MM.1S (cell line): ENCODE data around the gene AKT1S1.

ENCODE experiments used
- DNase-seq: peaks from one replicate; pipeline ENCODE4 v3.0.0-alpha.2; 2015
- H2AFZ ChIP-seq: fragments of 300-600 bp; sonication (generic); 2 replicates; pipeline ENCODE4 v1.6.0; 2016; ENCODE audit warnings: antibody characterized with exemption, low read length
- H3F3A ChIP-seq: fragments of 300-600 bp; sonication (generic); 2 replicates; pipeline ENCODE4 v1.6.1; 2016; ENCODE audit warnings: mild to moderate bottlenecking, antibody characterized with exemption, low read length, moderate library complexity, mixed read lengths; ENCODE audit not compliant: insufficient read depth
- H3K27ac ChIP-seq: fragments of 300-600 bp; sonication (generic); 2 replicates; pipeline ENCODE4 v1.5.1; 2016; ENCODE audit warnings: mild to moderate bottlenecking, low read length
- H3K27me3 ChIP-seq: fragments of 300-600 bp; sonication (generic); replicated peaks from 2 replicates; pipeline ENCODE4 v1.6.0; 2016; ENCODE audit warnings: low read length; ENCODE audit not compliant: insufficient read depth
- H3K36me3 ChIP-seq: fragments of 300-600 bp; sonication (generic); replicated peaks from 2 replicates; pipeline ENCODE4 v1.6.1; 2016; ENCODE audit warnings: mild to moderate bottlenecking, low read length, mixed read lengths; ENCODE audit not compliant: insufficient read depth
- H3K4me1 ChIP-seq: fragments of 300-600 bp; sonication (generic); 2 replicates; pipeline ENCODE4 v1.6.1; 2016; ENCODE audit warnings: low read length, mixed read lengths
- H3K4me2 ChIP-seq: fragments of 300-600 bp; sonication (generic); 2 replicates; pipeline ENCODE4 v1.6.0; 2016; ENCODE audit warnings: low read depth, low read length
- H3K4me3 ChIP-seq: fragments of 300-600 bp; sonication (generic); 2 replicates; pipeline ENCODE4 v1.5.1; 2016; ENCODE audit warnings: low read length, mixed read lengths
- H3K79me2 ChIP-seq: fragments of 300-600 bp; sonication (generic); 2 replicates; pipeline ENCODE4 v1.6.1; 2016; ENCODE audit warnings: mixed run types, low read length, mixed read lengths
- H3K9ac ChIP-seq: fragments of 300-600 bp; sonication (generic); 2 replicates; pipeline ENCODE4 v1.6.1; 2016; ENCODE audit warnings: low read length, mixed read lengths
- H3K9me2 ChIP-seq: fragments of 300-600 bp; sonication (generic); replicated peaks from 2 replicates; pipeline ENCODE4 v1.6.1; 2016; ENCODE audit warnings: mild to moderate bottlenecking, low read length, mixed read lengths; ENCODE audit not compliant: insufficient read depth
- H3K9me3 ChIP-seq: fragments of 300-600 bp; sonication (generic); replicated peaks from 2 replicates; pipeline ENCODE4 v1.6.1; 2016; ENCODE audit warnings: mild to moderate bottlenecking, low read length, mixed read lengths; ENCODE audit not compliant: insufficient read depth
- H4K20me1 ChIP-seq: fragments of 300-600 bp; sonication (generic); 2 replicates; pipeline ENCODE4 v1.6.1; 2016; ENCODE audit warnings: mild to moderate bottlenecking, low read length, moderate library complexity, mixed read lengths; ENCODE audit not compliant: insufficient read depth
- EZH2 ChIP-seq: fragments of 300-600 bp; sonication (generic); optimal IDR thresholded peaks from 2 replicates; pipeline ENCODE3; 2017; ENCODE audit warnings: low read depth, mild to moderate bottlenecking, antibody characterized with exemption, low read length, mixed read lengths
- EZH2phosphoT487 ChIP-seq: fragments of 300-600 bp; sonication (generic); IDR thresholded peaks from 2 replicates; pipeline ENCODE4 v1.6.1; 2018; ENCODE audit warnings: antibody characterized with exemption, low read length
- TF ChIP-seq, protein P1 (sequence below): fragments of 300-600 bp; sonication (generic); IDR thresholded peaks from 2 replicates; pipeline ENCODE4 v1.5.1; 2016; ENCODE audit warnings: antibody characterized with exemption, low read length, mixed read lengths

Gene AKT1S1

DNA sequence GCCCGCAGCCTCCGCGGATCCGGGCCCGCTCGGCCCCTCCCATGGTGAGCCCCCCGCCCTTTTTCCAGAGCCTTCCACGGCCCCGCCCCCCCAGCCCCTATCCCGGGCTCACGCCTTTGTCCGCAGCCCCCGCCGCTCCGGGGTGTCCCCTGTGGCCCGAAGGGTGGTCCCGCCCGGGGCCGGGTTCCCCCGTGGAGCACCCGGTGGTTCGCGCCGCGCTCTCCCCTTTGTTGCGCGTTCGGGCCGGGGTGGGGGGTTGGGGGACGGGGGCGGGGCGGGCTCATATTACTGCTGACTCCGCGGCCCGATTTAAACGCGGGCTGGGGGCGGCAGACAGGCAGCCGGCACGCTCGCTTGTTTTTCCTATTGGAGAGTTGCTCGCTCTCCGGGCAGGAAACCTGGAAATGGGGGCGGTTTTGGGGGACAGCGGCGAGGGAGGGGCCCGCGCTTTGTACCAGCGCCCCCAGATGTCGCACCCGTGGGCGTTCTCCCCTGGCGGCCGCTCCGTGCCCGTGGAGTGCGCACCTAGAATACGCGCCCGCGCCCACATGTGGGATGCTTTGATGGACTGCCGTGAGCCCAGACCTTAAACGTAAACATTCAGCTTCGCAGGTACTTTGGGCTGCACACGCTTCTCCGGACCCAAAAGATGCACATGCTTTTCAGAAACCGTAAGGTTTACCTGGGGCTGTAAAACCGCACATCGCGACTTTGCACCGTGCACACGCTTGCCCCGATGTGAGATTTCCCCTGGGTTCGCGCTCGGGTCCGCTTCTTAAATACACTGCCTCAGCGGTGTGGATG is 25.5 kb downstream of the AKT1S1 start:
- H3K27me3 ChIP-seq: no peaks in the 10 kb centered on the region
- H3K9me3 ChIP-seq: no peaks in the 10 kb centered on the region
- H3K27ac ChIP-seq: no peak overlapping the region
- no peaks in the 10 kb centered on the region; the same call in 1 of the 2 replicates for H4K20me1 ChIP-seq
- H3K4me2 ChIP-seq: peak overlapping the region; percentile 86
- no peaks in the 10 kb centered on the region for H3K36me3 ChIP-seq
- no peaks in the 10 kb centered on the region for H3K9me2 ChIP-seq
- peaks cover 19% of the 10 kb centered on the region for H3F3A ChIP-seq
- peaks cover 15% of the 10 kb centered on the region for H3K4me1 ChIP-seq
- no peak overlapping the region for H2AFZ ChIP-seq
- TF ChIP-seq EZH2phosphoT487: no peak
- TF ChIP-seq EZH2: no peak
- TF ChIP-seq, protein P1, sequence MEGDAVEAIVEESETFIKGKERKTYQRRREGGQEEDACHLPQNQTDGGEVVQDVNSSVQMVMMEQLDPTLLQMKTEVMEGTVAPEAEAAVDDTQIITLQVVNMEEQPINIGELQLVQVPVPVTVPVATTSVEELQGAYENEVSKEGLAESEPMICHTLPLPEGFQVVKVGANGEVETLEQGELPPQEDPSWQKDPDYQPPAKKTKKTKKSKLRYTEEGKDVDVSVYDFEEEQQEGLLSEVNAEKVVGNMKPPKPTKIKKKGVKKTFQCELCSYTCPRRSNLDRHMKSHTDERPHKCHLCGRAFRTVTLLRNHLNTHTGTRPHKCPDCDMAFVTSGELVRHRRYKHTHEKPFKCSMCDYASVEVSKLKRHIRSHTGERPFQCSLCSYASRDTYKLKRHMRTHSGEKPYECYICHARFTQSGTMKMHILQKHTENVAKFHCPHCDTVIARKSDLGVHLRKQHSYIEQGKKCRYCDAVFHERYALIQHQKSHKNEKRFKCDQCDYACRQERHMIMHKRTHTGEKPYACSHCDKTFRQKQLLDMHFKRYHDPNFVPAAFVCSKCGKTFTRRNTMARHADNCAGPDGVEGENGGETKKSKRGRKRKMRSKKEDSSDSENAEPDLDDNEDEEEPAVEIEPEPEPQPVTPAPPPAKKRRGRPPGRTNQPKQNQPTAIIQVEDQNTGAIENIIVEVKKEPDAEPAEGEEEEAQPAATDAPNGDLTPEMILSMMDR: no peak
- peaks cover 32% of the 10 kb centered on the region for H3K79me2 ChIP-seq
- DNase-seq: peak; percentile 28
- peak overlapping the region; percentile 47; the same call in 1 of the 2 replicates for H3K9ac ChIP-seq
- H3K4me3 ChIP-seq: peak overlapping the region; percentile 66

DNA sequence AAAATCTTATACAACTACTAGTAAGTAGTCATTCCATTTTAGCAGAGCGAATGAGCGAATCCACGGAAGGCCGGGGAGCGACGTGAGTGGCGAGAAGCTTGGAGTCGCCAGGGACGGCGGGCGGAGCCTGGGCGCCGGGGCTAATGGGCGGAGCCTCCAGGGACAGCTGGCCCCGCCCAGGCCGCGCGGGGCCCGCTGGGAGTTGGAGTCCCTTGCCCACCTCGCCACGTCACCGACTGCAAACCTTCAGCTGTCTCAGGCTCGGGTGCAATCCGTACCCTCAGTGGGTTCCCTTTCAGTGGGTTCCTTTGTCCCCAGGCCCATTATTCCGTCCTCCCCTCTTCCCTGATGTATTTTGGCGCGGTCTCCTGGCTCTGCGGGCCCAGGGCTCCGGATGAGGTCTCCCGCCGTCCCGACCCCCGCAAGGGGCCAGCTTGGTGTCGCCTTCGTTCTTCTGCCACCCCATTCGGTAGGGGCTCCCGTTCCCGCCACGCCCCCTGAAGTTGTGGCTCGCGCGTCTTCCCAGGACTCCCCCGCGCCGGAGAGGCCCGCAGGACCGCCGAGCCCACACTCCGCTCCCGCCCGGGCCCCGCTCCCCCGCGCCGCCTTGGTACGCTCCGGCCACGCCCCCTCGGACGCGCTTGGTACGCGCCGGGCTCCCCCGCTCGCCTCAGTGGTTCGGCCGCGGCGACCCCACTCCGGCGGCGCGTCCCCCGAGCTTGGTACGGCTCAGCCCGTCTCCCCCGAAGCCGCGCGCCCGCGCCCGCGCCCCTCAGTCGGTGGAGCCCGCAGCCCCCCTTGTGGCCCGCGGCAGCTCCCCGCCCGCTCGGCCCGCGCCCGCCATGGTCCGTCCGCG is 26.4 kb downstream of the AKT1S1 start, which contains the start of gene PTOV1:
Gene PTOV1, plus strand, starts transcription at position 673 of the 856 bp plus-strand sequence.
- H3K36me3 ChIP-seq: no peaks in the 10 kb centered on the region
- H3K9ac ChIP-seq: peak within 1 kb of the TSS; percentile 100
- H3K27ac ChIP-seq: peak within 1 kb of the TSS; percentile 96
- H3K9me2 ChIP-seq: no peaks in the 10 kb centered on the region
- no peaks in the 10 kb centered on the region for H3K9me3 ChIP-seq
- H2AFZ ChIP-seq: peak within 1 kb of the TSS; percentile 92
- no peaks in the 10 kb centered on the region; the same call in 1 of the 2 replicates for H4K20me1 ChIP-seq
- TF ChIP-seq, protein P1: no peak
- TF ChIP-seq EZH2phosphoT487 (no peak), EZH2 (no peak)
- no peaks in the 10 kb centered on the region for H3K27me3 ChIP-seq
- peak within 1 kb of the TSS; percentile 86 for H3K4me2 ChIP-seq
- peak within 1 kb of the TSS; percentile 91 for H3K4me3 ChIP-seq
- peaks cover 32% of the 10 kb centered on the region for H3K79me2 ChIP-seq
- peak; percentile 91 for DNase-seq
- peaks cover 15% of the 10 kb centered on the region for H3K4me1 ChIP-seq
- peaks cover 19% of the 10 kb centered on the region for H3F3A ChIP-seq

DNA sequence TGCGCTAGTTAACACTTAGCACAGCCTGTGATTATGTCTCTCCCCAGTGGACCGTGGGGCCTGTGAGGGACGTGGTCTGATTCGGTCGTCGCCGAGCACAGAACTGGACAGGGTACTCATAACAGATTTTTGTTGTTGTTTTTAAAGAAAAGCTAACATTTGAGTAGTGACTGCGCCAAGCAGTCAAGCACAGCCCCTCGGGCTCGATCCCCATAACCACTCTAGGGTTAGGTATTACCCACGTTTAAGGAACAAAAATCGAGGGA is 27.0 kb downstream of the AKT1S1 start:
- Histone ChIP-seq H2AFZ (peak overlapping the region; percentile 92), H3K4me3 (peak overlapping the region; percentile 91), H3K27ac (no peak overlapping the region), H3K36me3 (no peaks in the 10 kb centered on the region), H4K20me1 (no peaks in the 10 kb centered on the region; the same call in 1 of the 2 replicates), H3K4me1 (peaks cover 15% of the 10 kb centered on the region), H3F3A (peaks cover 14% of the 10 kb centered on the region), H3K9me2 (no peaks in the 10 kb centered on the region), H3K9ac (peak overlapping the region; percentile 100; the same call in 1 of the 2 replicates), H3K4me2 (peak overlapping the region; percentile 72), H3K27me3 (no peaks in the 10 kb centered on the region), H3K79me2 (peaks cover 32% of the 10 kb centered on the region), H3K9me3 (no peaks in the 10 kb centered on the region)
- TF ChIP-seq, protein P1: no peak
- no peak for TF ChIP-seq EZH2
- TF ChIP-seq EZH2phosphoT487: no peak
- no peak for DNase-seq
